ENCODE results near the gene GRID1.

Gene GRID1

GRCh38 chr10:86283466-86284287 is 82.9 kb downstream of the GRID1 start:
- no peak overlapping the region for H3K4me3 ChIP-seq (replicated peaks; ENCODE audit: low read depth, low read length)
- DNase-seq (ENCODE audit: low read depth) = no peak
- no peak for TF ChIP-seq CTCF (IDR thresholded peaks at IDR 0.05; ENCODE audit: low read length, missing control alignments)

GRCh38 chr10:86282664-86283465 is 83.7 kb downstream of the GRID1 start:
- TF ChIP-seq CTCF (IDR thresholded peaks at IDR 0.05; ENCODE audit: low read length, missing control alignments) = no peak
- H3K4me3 ChIP-seq (replicated peaks; ENCODE audit: low read depth, low read length) = no peak overlapping the region
- no peak for DNase-seq (ENCODE audit: low read depth)

- TF ChIP-seq CTCF (IDR thresholded peaks at IDR 0.05; ENCODE audit: low read length, missing control alignments) = no peak
- H3K4me3 ChIP-seq (replicated peaks; ENCODE audit: low read depth, low read length) = no peak overlapping the region
- DNase-seq (ENCODE audit: low read depth) = no peak
These were observed 85.2 kb downstream of the GRID1 start for GRCh38 chr10:86281396-86281795.

GRCh38 chr10:86269332-86269731 is 97.3 kb downstream of the GRID1 start:
- H3K4me3 ChIP-seq (replicated peaks; ENCODE audit: low read depth, low read length) = no peak overlapping the region
- no peak for TF ChIP-seq CTCF (IDR thresholded peaks at IDR 0.05; ENCODE audit: low read length, missing control alignments)
- no peak for DNase-seq (ENCODE audit: low read depth)

GRCh38 chr10:86267286-86268195 is 99.1 kb downstream of the GRID1 start:
- no peak for TF ChIP-seq CTCF (IDR thresholded peaks at IDR 0.05; ENCODE audit: low read length, missing control alignments)
- no peak overlapping the region for H3K4me3 ChIP-seq (replicated peaks; ENCODE audit: low read depth, low read length)
- DNase-seq (ENCODE audit: low read depth) = no peak

GRCh38 chr10:86266446-86267242 is 100.0 kb downstream of the GRID1 start:
- no peak for DNase-seq (ENCODE audit: low read depth)
- no peak for TF ChIP-seq CTCF (IDR thresholded peaks at IDR 0.05; ENCODE audit: low read length, missing control alignments)
- H3K4me3 ChIP-seq (replicated peaks; ENCODE audit: low read depth, low read length) = no peak overlapping the region

Measured in fibroblast of pulmonary artery (primary cell).